Keratinocyte (primary cell): ENCODE results near the gene ALOXE3. TPM values are rescaled to one million over a fixed set of nuclear protein-coding genes. Genes with fewer than 3 reads are reported as not detected.

Experiments used
- DNase-seq: peaks from one replicate; pipeline ENCODE4 v3.0.0-alpha.2; 2011; ENCODE audit warnings: low read depth, missing footprints, low spot score
- FAIRE-seq: peaks from 2 replicates; lab custom pipeline; 2011; peaks lifted over from hg19 to GRCh38; lab: Jason Lieb, UNC
- H2AFZ ChIP-seq: 2 replicates; pipeline ENCODE4 v1.6.0; 2012; ENCODE audit warnings: low read length, control low read depth, inconsistent platforms; ENCODE audit not compliant: control insufficient read depth
- H3K27ac ChIP-seq: 2 replicates; pipeline ENCODE4 v1.5.1; 2011; ENCODE audit warnings: low read length; ENCODE audit not compliant: control insufficient read depth, insufficient read depth
- H3K27me3 ChIP-seq: 3 replicates; pipeline ENCODE4 v1.6.0; 2011; ENCODE audit warnings: low read length; ENCODE audit not compliant: control insufficient read depth, insufficient read depth; ENCODE audit errors: extremely low read depth
- H3K36me3 ChIP-seq, 2 experiments: 2 replicates in 1 of 2; 3 replicates in 1 of 2; pipeline ENCODE4 v1.5.1; 2011; ENCODE audit warnings: low read length in 2 of 2, mild to moderate bottlenecking in 1 of 2; ENCODE audit not compliant: control insufficient read depth in 2 of 2, insufficient read depth in 2 of 2; ENCODE audit errors: extremely low read depth in 1 of 2
- H3K4me1 ChIP-seq: 3 replicates; pipeline ENCODE4 v1.5.1; 2011; ENCODE audit warnings: low read length; ENCODE audit not compliant: control insufficient read depth, insufficient read depth; ENCODE audit errors: extremely low read depth
- H3K4me2 ChIP-seq: 3 replicates; pipeline ENCODE4 v1.6.0; 2011; ENCODE audit warnings: low read depth, low read length; ENCODE audit not compliant: control insufficient read depth, insufficient read depth; ENCODE audit errors: extremely low read depth
- H3K4me3 ChIP-seq, 3 experiments: fragments of 200-600 bp in 1 of 3; sonication (generic) in 1 of 3; 2 replicates in 2 of 3; 3 replicates in 1 of 3; pipeline ENCODE4 v1.5.1; 2011 to 2016; ENCODE audit warnings: low read length in 3 of 3, mild to moderate bottlenecking in 3 of 3, control low read depth in 2 of 3, inconsistent platforms in 1 of 3, low read depth in 1 of 3, mixed read lengths in 1 of 3, mixed run types in 1 of 3, moderate library complexity in 1 of 3; ENCODE audit not compliant: control insufficient read depth in 2 of 3, insufficient read depth in 2 of 3; ENCODE audit errors: extremely low read depth in 1 of 3
- H3K79me2 ChIP-seq: 2 replicates; pipeline ENCODE4 v1.6.0; 2012; ENCODE audit warnings: low read length; ENCODE audit not compliant: control insufficient read depth, insufficient read depth
- H3K9ac ChIP-seq: 3 replicates; pipeline ENCODE4 v1.6.0; 2011; ENCODE audit warnings: low read length; ENCODE audit not compliant: control insufficient read depth, insufficient read depth; ENCODE audit errors: extremely low read depth
- H3K9me1 ChIP-seq: 3 replicates; pipeline ENCODE4 v1.6.0; 2011; ENCODE audit warnings: low read length; ENCODE audit not compliant: control insufficient read depth, insufficient read depth; ENCODE audit errors: extremely low read depth
- H3K9me3 ChIP-seq: 2 replicates; pipeline ENCODE4 v1.5.1; 2012; ENCODE audit warnings: low read depth, low read length; ENCODE audit not compliant: control insufficient read depth
- H4K20me1 ChIP-seq: 3 replicates; pipeline ENCODE4 v1.6.0; 2011; ENCODE audit warnings: low read length; ENCODE audit not compliant: control insufficient read depth, insufficient read depth; ENCODE audit errors: extremely low read depth
- EZH2 ChIP-seq: IDR thresholded peaks from one replicate; pipeline ENCODE4 v1.6.1; 2012; ENCODE audit warnings: inconsistent platforms, mild to moderate bottlenecking, low read length, moderate library complexity
- dilution Hi-C: fragments of 300-500 bp; cut with MboI; formaldehyde crosslinking; loops from one replicate; pipeline ENCODE4 v1.7.0; 2020; ENCODE audit warnings: low sequenced_read_pairs; ENCODE audit not compliant: extremely low pct_ligation_motif_present
- polyA plus RNA-seq, 5 experiments: library from polyadenylated mRNA; depleted of rRNA in 3 of 5; stranded (reverse) in 3 of 5; stranded (forward) in 1 of 5; unstranded in 1 of 5; fragments of >200 nt; gene quantifications; 1 replicate in 1 of 5; 2 replicates in 3 of 5; 3 replicates in 1 of 5; pipeline versions ENCODE4 v1.2.1 to v1.2.3, GENCODE V29; 2011 to 2012; ENCODE audit warnings: missing spikeins in 2 of 5, low read depth in 1 of 5, low replicate concordance in 1 of 5
- TF ChIP-seq, protein P1 (sequence below), 3 experiments: IDR thresholded peaks in 1 of 3; conservative IDR thresholded peaks in 1 of 3; optimal IDR thresholded peaks in 1 of 3; 2 replicates in 2 of 3; 3 replicates in 1 of 3; pipeline versions ENCODE3 to v1.5.1; 2011; ENCODE audit warnings: low read length in 3 of 3, mild to moderate bottlenecking in 3 of 3, moderate library complexity in 2 of 3, control low read depth in 1 of 3, inconsistent platforms in 1 of 3; ENCODE audit not compliant: insufficient read depth in 2 of 3; ENCODE audit errors: extremely low read depth in 1 of 3

ALOXE3 gene
- polyA plus RNA-seq, 1 donor (not counting 4 experiments of a cell fraction or from before 2014, with no cell fraction given): 2.7 TPM

DNA sequence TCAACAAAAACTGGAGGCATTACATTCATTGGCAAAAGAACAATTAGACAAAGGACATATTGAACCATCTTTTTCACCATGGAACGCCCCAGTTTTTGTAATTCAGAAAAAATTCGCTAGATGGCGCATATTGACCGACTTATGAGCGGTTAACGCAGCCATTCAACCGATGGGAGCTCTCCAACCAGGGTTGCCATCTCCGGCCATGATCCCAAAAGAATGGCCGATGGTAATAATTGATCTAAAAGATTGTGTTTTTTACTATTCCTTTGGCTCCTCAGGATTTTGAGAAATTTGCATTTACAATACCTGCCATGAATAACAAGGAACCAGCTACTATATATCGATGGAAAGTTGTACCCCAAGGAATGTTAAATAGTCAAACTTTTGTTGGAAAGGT is 58.0 kb downstream of the ALOXE3 start:
- Histone ChIP-seq H4K20me1 (no peaks in the 10 kb centered on the region), H3K9me3 (no peaks in the 10 kb centered on the region), H3K4me1 (peaks cover 29% of the 10 kb centered on the region), H3K27ac (no peak overlapping the region), H3K4me2 (no peak overlapping the region), H3K36me3 (no peaks in the 10 kb centered on the region), H3K4me3 (no peak overlapping the region), H3K9ac (no peak overlapping the region), H3K27me3 (peaks cover 14% of the 10 kb centered on the region), H3K79me2 (no peaks in the 10 kb centered on the region), H2AFZ (no peak overlapping the region), H3K9me1 (no peaks in the 10 kb centered on the region)
- DNase-seq (no peak), FAIRE-seq (peak; percentile 56)
- TF ChIP-seq, protein P1, sequence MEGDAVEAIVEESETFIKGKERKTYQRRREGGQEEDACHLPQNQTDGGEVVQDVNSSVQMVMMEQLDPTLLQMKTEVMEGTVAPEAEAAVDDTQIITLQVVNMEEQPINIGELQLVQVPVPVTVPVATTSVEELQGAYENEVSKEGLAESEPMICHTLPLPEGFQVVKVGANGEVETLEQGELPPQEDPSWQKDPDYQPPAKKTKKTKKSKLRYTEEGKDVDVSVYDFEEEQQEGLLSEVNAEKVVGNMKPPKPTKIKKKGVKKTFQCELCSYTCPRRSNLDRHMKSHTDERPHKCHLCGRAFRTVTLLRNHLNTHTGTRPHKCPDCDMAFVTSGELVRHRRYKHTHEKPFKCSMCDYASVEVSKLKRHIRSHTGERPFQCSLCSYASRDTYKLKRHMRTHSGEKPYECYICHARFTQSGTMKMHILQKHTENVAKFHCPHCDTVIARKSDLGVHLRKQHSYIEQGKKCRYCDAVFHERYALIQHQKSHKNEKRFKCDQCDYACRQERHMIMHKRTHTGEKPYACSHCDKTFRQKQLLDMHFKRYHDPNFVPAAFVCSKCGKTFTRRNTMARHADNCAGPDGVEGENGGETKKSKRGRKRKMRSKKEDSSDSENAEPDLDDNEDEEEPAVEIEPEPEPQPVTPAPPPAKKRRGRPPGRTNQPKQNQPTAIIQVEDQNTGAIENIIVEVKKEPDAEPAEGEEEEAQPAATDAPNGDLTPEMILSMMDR (optimal IDR thresholded peaks at IDR 0.05 in 1 of 3, IDR thresholded peaks at IDR 0.05 in 1 of 3, conservative IDR thresholded peaks at IDR 0.05 in 1 of 3; ENCODE audit: extremely low read depth in 1 of 3, insufficient read depth in 2 of 3, low read length in 3 of 3): peak; percentile 49 to 65 (median 65)
- TF ChIP-seq EZH2: no peak
- dilution Hi-C loops: no loop called here

DNA sequence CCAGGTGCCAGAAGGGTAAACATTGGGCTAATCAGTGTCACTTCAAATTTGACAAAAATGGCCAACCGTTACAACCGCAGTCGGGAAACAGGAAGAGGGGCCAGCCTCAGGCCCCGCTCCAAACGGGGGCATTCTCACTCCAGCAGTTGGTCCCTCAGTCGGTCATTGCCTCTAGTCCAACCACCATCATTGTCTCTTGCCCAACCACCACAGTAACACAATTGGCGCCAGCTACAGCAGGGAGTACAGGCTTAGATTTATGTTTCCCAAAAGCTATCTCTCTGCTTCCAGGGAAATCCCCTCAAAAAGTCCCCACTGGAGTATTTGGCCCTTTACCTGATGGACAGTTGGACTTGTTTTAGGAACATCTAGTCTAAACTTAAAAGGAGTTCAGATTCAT is 59.2 kb downstream of the ALOXE3 start:
- TF ChIP-seq, protein P1 (optimal IDR thresholded peaks at IDR 0.05 in 1 of 3, IDR thresholded peaks at IDR 0.05 in 1 of 3, conservative IDR thresholded peaks at IDR 0.05 in 1 of 3; ENCODE audit: extremely low read depth in 1 of 3, insufficient read depth in 2 of 3, low read length in 3 of 3): no peak
- no peak for TF ChIP-seq EZH2
- Histone ChIP-seq H2AFZ (no peak overlapping the region), H4K20me1 (no peaks in the 10 kb centered on the region), H3K4me1 (peaks cover 29% of the 10 kb centered on the region), H3K9ac (no peak overlapping the region), H3K4me2 (no peak overlapping the region), H3K36me3 (no peaks in the 10 kb centered on the region), H3K9me1 (no peaks in the 10 kb centered on the region), H3K9me3 (no peaks in the 10 kb centered on the region), H3K27me3 (peaks cover 6% of the 10 kb centered on the region), H3K79me2 (no peaks in the 10 kb centered on the region), H3K27ac (no peak overlapping the region), H3K4me3 (no peak overlapping the region)
- FAIRE-seq (no peak), DNase-seq (no peak)
- dilution Hi-C loops: no loop called here
